Tibial nerve (tissue), 3 donors: ENCODE data around the gene HTR1A.

Experiments
- POLR2A ChIP-seq, 2 donors: fragments of 450-650 bp; IDR thresholded peaks; one replicate each; pipeline ENCODE4 v1.6.1; 2017; ENCODE audit warnings: antibody characterized with exemption in 2 of 2, mild to moderate bottlenecking in 2 of 2, moderate library complexity in 2 of 2
- TF ChIP-seq, protein P1 (sequence below), 5 experiments: fragments of 200-600 bp in 3 of 5; fragments of 450-650 bp in 2 of 5; sonication (generic) in 3 of 5; IDR thresholded peaks; one replicate each; pipeline ENCODE4 v1.5.1; 2016 to 2019; ENCODE audit warnings: antibody characterized with exemption in 5 of 5, mild to moderate bottlenecking in 3 of 5, moderate library complexity in 2 of 5

DNA sequence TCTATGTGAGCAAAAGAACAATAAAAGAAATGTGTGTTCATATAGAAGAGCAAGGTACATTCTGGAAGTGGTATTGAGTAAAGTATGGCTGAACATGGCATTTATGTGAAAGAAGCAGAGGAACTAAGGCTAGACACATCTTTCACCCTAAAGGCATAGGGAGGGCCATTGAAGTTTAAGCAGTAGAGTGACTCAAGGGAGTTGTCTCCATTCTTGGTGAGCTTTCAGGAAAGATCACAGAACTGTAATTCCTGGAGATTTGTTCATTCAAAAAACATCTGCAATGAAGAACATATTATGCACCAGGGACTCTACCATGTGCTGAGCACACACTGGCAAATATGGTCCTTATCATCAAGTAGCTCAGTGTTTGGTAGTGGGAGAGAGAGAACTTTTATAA, 24.8 kb upstream of the HTR1A start:
- TF ChIP-seq, protein P1, sequence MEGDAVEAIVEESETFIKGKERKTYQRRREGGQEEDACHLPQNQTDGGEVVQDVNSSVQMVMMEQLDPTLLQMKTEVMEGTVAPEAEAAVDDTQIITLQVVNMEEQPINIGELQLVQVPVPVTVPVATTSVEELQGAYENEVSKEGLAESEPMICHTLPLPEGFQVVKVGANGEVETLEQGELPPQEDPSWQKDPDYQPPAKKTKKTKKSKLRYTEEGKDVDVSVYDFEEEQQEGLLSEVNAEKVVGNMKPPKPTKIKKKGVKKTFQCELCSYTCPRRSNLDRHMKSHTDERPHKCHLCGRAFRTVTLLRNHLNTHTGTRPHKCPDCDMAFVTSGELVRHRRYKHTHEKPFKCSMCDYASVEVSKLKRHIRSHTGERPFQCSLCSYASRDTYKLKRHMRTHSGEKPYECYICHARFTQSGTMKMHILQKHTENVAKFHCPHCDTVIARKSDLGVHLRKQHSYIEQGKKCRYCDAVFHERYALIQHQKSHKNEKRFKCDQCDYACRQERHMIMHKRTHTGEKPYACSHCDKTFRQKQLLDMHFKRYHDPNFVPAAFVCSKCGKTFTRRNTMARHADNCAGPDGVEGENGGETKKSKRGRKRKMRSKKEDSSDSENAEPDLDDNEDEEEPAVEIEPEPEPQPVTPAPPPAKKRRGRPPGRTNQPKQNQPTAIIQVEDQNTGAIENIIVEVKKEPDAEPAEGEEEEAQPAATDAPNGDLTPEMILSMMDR (IDR thresholded peaks at IDR 0.05) = no peak
- TF ChIP-seq POLR2A (IDR thresholded peaks at IDR 0.05) = no peak
